HepG2 (cell line): ENCODE measurements around the gene MEIS1. TPM values are rescaled to one million over a fixed set of nuclear protein-coding genes. Genes with fewer than 3 reads are reported as not detected.
A peak's percentile ranks its signal among the peaks of the same experiment; 100 is the strongest.

Experiments used
- CEBPB ChIP-seq: IDR thresholded peaks from 2 replicates; pipeline ENCODE4 v1.6.1; 2011; ENCODE audit warnings: low read depth, low read length, improper control_type of control experiment, borderline replicate concordance
- CREM ChIP-seq, 2 experiments: sonication (generic) in 1 of 2; formaldehyde crosslinking in 1 of 2; IDR thresholded peaks; 2 replicates each; pipeline versions ENCODE4 v1.4.0 to v1.6.1; 2016 to 2020; ENCODE audit warnings: antibody characterized with exemption in 1 of 2, mild to moderate bottlenecking in 1 of 2, missing genetic modification reagents in 1 of 2
- EP300 ChIP-seq, 3 experiments: sonication (generic) in 1 of 3; formaldehyde crosslinking in 1 of 3; IDR thresholded peaks; 2 replicates each; pipeline versions ENCODE4 v1.5.1 to v1.6.1; 2011 to 2020; ENCODE audit warnings: low read depth in 2 of 3, low read length in 2 of 3, borderline replicate concordance in 1 of 3, improper control_type of control experiment in 1 of 3, mild to moderate bottlenecking in 1 of 3, missing genetic modification reagents in 1 of 3, moderate library complexity in 1 of 3
- HINFP ChIP-seq: sonication (generic); formaldehyde crosslinking; IDR thresholded peaks from 2 replicates; pipeline ENCODE4 v1.4.0; 2020; ENCODE audit warnings: low read depth, mild to moderate bottlenecking, missing genetic modification reagents
- HNRNPK ChIP-seq: fragments of 200-400 bp; formaldehyde crosslinking; IDR thresholded peaks from 2 replicates; pipeline ENCODE4 v1.6.1; 2018; ENCODE audit warnings: low read length, low read depth, moderate library complexity, mild to moderate bottlenecking; ENCODE audit not compliant: poor library complexity, severe bottlenecking
- ISL2 ChIP-seq: sonication (generic); formaldehyde crosslinking; IDR thresholded peaks from 2 replicates; pipeline ENCODE4 v1.5.0; 2020; ENCODE audit warnings: missing genetic modification reagents
- NAIF1 ChIP-seq: sonication (generic); formaldehyde crosslinking; IDR thresholded peaks from 2 replicates; pipeline ENCODE4 v1.5.0; 2020; ENCODE audit warnings: mild to moderate bottlenecking, missing genetic modification reagents, borderline replicate concordance
- NFIC ChIP-seq: IDR thresholded peaks from 2 replicates; pipeline ENCODE4 v1.6.1; 2012; ENCODE audit warnings: mild to moderate bottlenecking, low read length, inconsistent platforms
- NR2F2 ChIP-seq: IDR thresholded peaks from 2 replicates; pipeline ENCODE4 v1.6.1; 2012; ENCODE audit warnings: low read depth, inconsistent platforms, borderline replicate concordance
- SAFB2 ChIP-seq: sonication (generic); formaldehyde crosslinking; IDR thresholded peaks from 2 replicates; pipeline ENCODE4 v1.5.1; 2020; ENCODE audit warnings: missing genetic modification reagents, low read depth, mild to moderate bottlenecking, borderline replicate concordance
- SAP130 ChIP-seq: IDR thresholded peaks from 2 replicates; pipeline ENCODE4 v1.6.1; 2016; ENCODE audit warnings: low read depth
- SMAD9 ChIP-seq: sonication (generic); formaldehyde crosslinking; IDR thresholded peaks from 2 replicates; pipeline ENCODE4 v1.5.1; 2020; ENCODE audit warnings: mild to moderate bottlenecking, missing genetic modification reagents
- SMARCE1 ChIP-seq: fragments of 450-650 bp; IDR thresholded peaks from 2 replicates; pipeline ENCODE4 v1.6.1; 2017; ENCODE audit warnings: borderline replicate concordance
- TEAD3 ChIP-seq: optimal IDR thresholded peaks from 2 replicates; pipeline ENCODE3; 2016; ENCODE audit warnings: borderline replicate concordance
- THAP11 ChIP-seq: IDR thresholded peaks from 2 replicates; pipeline ENCODE4 v1.6.1; 2016; ENCODE audit warnings: missing biosample characterization, missing genetic modification reagents
- ZGPAT ChIP-seq: IDR thresholded peaks from 2 replicates; pipeline ENCODE4 v1.6.1; 2016; ENCODE audit warnings: mild to moderate bottlenecking
- ZNF101 ChIP-seq: sonication (generic); formaldehyde crosslinking; IDR thresholded peaks from 2 replicates; pipeline ENCODE4 v1.4.0; 2020; ENCODE audit warnings: mild to moderate bottlenecking, low read depth, missing genetic modification reagents, borderline replicate concordance
- ZNF350 ChIP-seq: sonication (generic); formaldehyde crosslinking; IDR thresholded peaks from 2 replicates; pipeline ENCODE4 v1.4.0; 2020; ENCODE audit warnings: mild to moderate bottlenecking, low read depth, missing genetic modification reagents, borderline replicate concordance
- ZNF441 ChIP-seq: sonication (generic); formaldehyde crosslinking; IDR thresholded peaks from 2 replicates; pipeline ENCODE4 v1.7.0; 2021; ENCODE audit warnings: missing genetic modification reagents, borderline replicate concordance
- ZNF576 ChIP-seq: sonication (generic); formaldehyde crosslinking; IDR thresholded peaks from 2 replicates; pipeline ENCODE4 v1.4.0; 2020; ENCODE audit warnings: mild to moderate bottlenecking, missing genetic modification reagents
- ZZZ3 ChIP-seq: sonication (generic); formaldehyde crosslinking; IDR thresholded peaks from 2 replicates; pipeline ENCODE4 v1.4.0; 2020; ENCODE audit warnings: missing genetic modification reagents, mild to moderate bottlenecking, borderline replicate concordance
- polyA plus RNA-seq, 8 experiments: library from polyadenylated mRNA; depleted of rRNA in 3 of 8; stranded (reverse) in 7 of 8; unstranded in 1 of 8; fragments of >200 nt; fragmentation: Illumina TruSeq in 4 of 8; extraction: Trizol in 4 of 8; gene quantifications; 2 replicates each; pipeline versions ENCODE4 v1.2.1 to v1.2.3, GENCODE V29; 2011 to 2016; ENCODE audit warnings: low read depth in 4 of 8, missing spikeins in 1 of 8, mixed read lengths in 1 of 8; ENCODE audit not compliant: insufficient read depth in 1 of 8
- total RNA-seq, 5 experiments: library from RNA; depleted of rRNA; stranded (reverse); fragments of >200 nt; fragmentation: Illumina TruSeq; extraction: Trizol; gene quantifications; 2 replicates each; pipeline ENCODE4 v1.2.3, GENCODE V29; 2016; ENCODE audit warnings: low read depth in 1 of 5

The MEIS1 gene
- total and polyA plus RNA-seq, 2 of the 13 experiments (the other 11 are each of a cell fraction or from before 2014, with no cell fraction given), result 3.8 to 6.0 TPM

- TF ChIP-seq SAP130 (CRISPR knock-in tag), result peak; percentile 32; the same call in 1 of the 2 replicates
- no peak for TF ChIP-seq ZZZ3 (CRISPR knock-in tag)
- peak; percentile 36; the same call in 1 of the 2 replicates for TF ChIP-seq THAP11 (CRISPR knock-in tag)
- TF ChIP-seq TEAD3 (CRISPR knock-in tag), result peak; percentile 51
- TF ChIP-seq SAFB2 (CRISPR knock-in tag), result no peak
- no peak for TF ChIP-seq ZNF101 (CRISPR knock-in tag)
- TF ChIP-seq NR2F2, result peak; percentile 60; the same call in 1 of the 2 replicates
- TF ChIP-seq SMARCE1, result no peak
- peak; percentile 44; the same call in 1 of the 2 replicates for TF ChIP-seq CREM (IDR thresholded peaks at IDR 0.05)
- TF ChIP-seq CREM (CRISPR knock-in tag; IDR thresholded peaks at IDR 0.05), result no peak
- TF ChIP-seq NFIC, result peak; percentile 24; the same call in 1 of the 2 replicates
- no peak for TF ChIP-seq ZNF576 (CRISPR knock-in tag)
- TF ChIP-seq EP300 (IDR thresholded peaks at IDR 0.05; ENCODE audit: low read depth in 2 of 2, low read length in 2 of 2), result peak in 1 of 2 experiments; percentile 66; a peak in 2 of 4 replicates
- TF ChIP-seq EP300 (CRISPR knock-in tag; IDR thresholded peaks at IDR 0.05; ENCODE audit: borderline replicate concordance), result no peak
- TF ChIP-seq HINFP, result no peak
- no peak for TF ChIP-seq ZNF441 (CRISPR knock-in tag)
- no peak for TF ChIP-seq NAIF1 (CRISPR knock-in tag)
- TF ChIP-seq HNRNPK, result peak; percentile 29
- no peak for TF ChIP-seq SMAD9 (CRISPR knock-in tag)
- TF ChIP-seq ZGPAT (CRISPR knock-in tag), result peak; percentile 45; the same call in 1 of the 2 replicates
- peak; percentile 71 for TF ChIP-seq ISL2 (CRISPR knock-in tag)
- TF ChIP-seq CEBPB, result peak; percentile 66
- TF ChIP-seq ZNF350 (CRISPR knock-in tag), result no peak
Measured at GRCh38 chr2:66522611-66523376, 87.9 kb downstream of the MEIS1 start (continued).
